Neural cell (in vitro differentiated cells): ENCODE results near the gene DCLK3. TPM values are rescaled to one million over a fixed set of nuclear protein-coding genes. Genes with fewer than 3 reads are reported as not detected.

Experiments
- H2AFZ ChIP-seq: fragments of 200-600, 300-800 bp; sonication (generic), shearing (Covaris generic); 2 replicates; pipeline ENCODE4 v1.6.0; 2014; ENCODE audit warnings: low read depth, mild to moderate bottlenecking, antibody characterized with exemption, low read length, moderate library complexity
- H3F3A ChIP-seq: fragments of 200-600 bp; shearing (Covaris generic); 2 replicates; pipeline ENCODE4 v1.6.1; 2016; ENCODE audit warnings: mild to moderate bottlenecking, moderate library complexity, mixed read lengths, antibody characterized with exemption, low read length; ENCODE audit not compliant: insufficient read depth, poor library complexity, severe bottlenecking
- H3K27ac ChIP-seq: fragments of 200-600, 300-800 bp; sonication (generic), shearing (Covaris generic); 2 replicates; pipeline ENCODE4 v1.5.1; 2014; ENCODE audit warnings: mild to moderate bottlenecking, low read length, moderate library complexity
- H3K27me3 ChIP-seq: fragments of 300-800, 200-600 bp; sonication (generic), shearing (Covaris generic); 2 replicates; pipeline ENCODE4 v1.6.0; 2014; ENCODE audit warnings: mild to moderate bottlenecking, low read depth, low read length, moderate library complexity; ENCODE audit not compliant: insufficient read depth
- H3K36me3 ChIP-seq: fragments of 300-800, 200-600 bp; sonication (generic), shearing (Covaris generic); 2 replicates; pipeline ENCODE4 v1.5.1; 2014; ENCODE audit warnings: mild to moderate bottlenecking, antibody characterized with exemption, low read length, moderate library complexity; ENCODE audit not compliant: insufficient read depth
- H3K4me2 ChIP-seq: fragments of 300-800, 200-600 bp; sonication (generic), shearing (Covaris generic); 2 replicates; pipeline ENCODE4 v1.6.0; 2014; ENCODE audit warnings: mild to moderate bottlenecking, low read length
- H3K4me3 ChIP-seq: fragments of 300-800, 200-600 bp; sonication (generic), shearing (Covaris generic); 2 replicates; pipeline ENCODE4 v1.5.1; 2014; ENCODE audit warnings: mild to moderate bottlenecking, low read length, moderate library complexity
- H3K79me2 ChIP-seq: fragments of 200-600 bp; shearing (Covaris generic); replicated peaks from 2 replicates; pipeline ENCODE4 v1.6.0; 2014; ENCODE audit warnings: mild to moderate bottlenecking, low read length, moderate library complexity; ENCODE audit not compliant: insufficient read depth
- H3K9ac ChIP-seq: fragments of 300-800, 200-600 bp; sonication (generic), shearing (Covaris generic); 2 replicates; pipeline ENCODE4 v1.6.1; 2016; ENCODE audit warnings: mild to moderate bottlenecking, low read length, mixed read lengths
- H3K9me2 ChIP-seq: fragments of 200-600 bp; shearing (Covaris generic); 2 replicates; pipeline ENCODE4 v1.6.1; 2016; ENCODE audit warnings: mild to moderate bottlenecking, low read length, mixed read lengths; ENCODE audit not compliant: insufficient read depth
- H3K9me3 ChIP-seq: fragments of 200-600, 300-800 bp; sonication (generic), shearing (Covaris generic); 2 replicates; pipeline ENCODE4 v1.6.1; 2016; ENCODE audit warnings: mild to moderate bottlenecking, mixed run types, low read length, moderate library complexity, mixed read lengths
- H4K20me1 ChIP-seq: fragments of 200-600 bp; shearing (Covaris generic); 2 replicates; pipeline ENCODE4 v1.6.1; 2016; ENCODE audit warnings: mild to moderate bottlenecking, mixed run types; ENCODE audit not compliant: insufficient read depth
- EP300 ChIP-seq: fragments of 450-650 bp; conservative IDR thresholded peaks from 2 replicates; pipeline ENCODE4 v1.6.1; 2014; ENCODE audit warnings: antibody characterized with exemption, mild to moderate bottlenecking, moderate library complexity; ENCODE audit not compliant: poor library complexity, severe bottlenecking
- EZH2 ChIP-seq: fragments of 200-600, 300-800 bp; shearing (Covaris generic), sonication (generic); IDR thresholded peaks from 2 replicates; pipeline ENCODE4 v1.6.1; 2014; ENCODE audit warnings: antibody characterized with exemption, low read length, borderline replicate concordance, mild to moderate bottlenecking; ENCODE audit not compliant: insufficient read depth, poor library complexity, severe bottlenecking
- POLR2AphosphoS5 ChIP-seq: IDR thresholded peaks from 2 replicates; pipeline ENCODE4 v1.6.1; 2012
- RAD21 ChIP-seq: fragments of 450-650 bp; conservative IDR thresholded peaks from 2 replicates; pipeline ENCODE4 v1.6.1; 2014; ENCODE audit warnings: antibody characterized with exemption, mild to moderate bottlenecking, moderate library complexity
- SMC3 ChIP-seq: fragments of 450-650 bp; conservative IDR thresholded peaks from 2 replicates; pipeline ENCODE4 v1.6.1; 2014; ENCODE audit warnings: antibody characterized with exemption, mild to moderate bottlenecking, moderate library complexity; ENCODE audit not compliant: poor library complexity
- TAF1 ChIP-seq: IDR thresholded peaks from 2 replicates; pipeline ENCODE4 v1.6.1; 2012; ENCODE audit warnings: low read depth
- polyA plus RNA-seq: library from polyadenylated mRNA; depleted of rRNA; stranded (reverse); fragments of >200 nt; gene quantifications from 2 replicates; pipeline ENCODE4 v1.2.3, GENCODE V29; 2014
- TF ChIP-seq, protein P1 (sequence below): IDR thresholded peaks from 2 replicates; pipeline ENCODE4 v1.6.1; 2012; ENCODE audit warnings: borderline replicate concordance
- TF ChIP-seq, protein P2 (sequence below): fragments of 450-650 bp; IDR thresholded peaks from 2 replicates; pipeline ENCODE4 v1.5.1; 2014; ENCODE audit warnings: antibody characterized with exemption, mild to moderate bottlenecking, moderate library complexity; ENCODE audit not compliant: poor library complexity, severe bottlenecking

DCLK3 gene
- polyA plus RNA-seq, 1 donor from 2014 or later, result 1.5 TPM

DNA sequence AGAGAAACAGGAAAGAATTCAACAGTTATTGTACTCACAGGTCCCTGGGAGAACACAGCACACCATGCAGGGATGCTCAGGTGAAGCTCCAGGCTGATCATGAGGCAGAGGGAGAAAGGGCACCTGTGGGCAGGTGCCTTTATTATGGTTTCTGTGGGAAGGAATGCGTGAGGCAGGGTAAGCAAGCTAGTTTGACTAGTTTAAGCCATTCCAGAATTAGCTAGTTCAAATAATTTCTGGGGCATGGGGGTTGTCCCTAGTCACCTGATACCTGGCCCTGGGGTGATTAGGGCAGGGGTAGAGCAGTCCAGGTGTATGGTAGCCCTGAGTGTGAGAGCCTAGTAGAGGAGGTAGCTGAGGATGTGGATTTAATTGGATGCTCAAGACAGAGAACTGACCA, 47.9 kb upstream of the DCLK3 start:
- Histone ChIP-seq H3K36me3 (no peaks in the 10 kb centered on the region), H3K27ac (no peak overlapping the region), H3F3A (no peaks in the 10 kb centered on the region), H4K20me1 (no peaks in the 10 kb centered on the region), H3K9ac (no peak overlapping the region), H3K9me3 (no peaks in the 10 kb centered on the region), H3K4me3 (no peak overlapping the region), H3K79me2 (no peaks in the 10 kb centered on the region), H3K4me2 (no peak overlapping the region), H2AFZ (no peak overlapping the region), H3K27me3 (no peaks in the 10 kb centered on the region), H3K9me2 (no peaks in the 10 kb centered on the region)
- TF ChIP-seq SMC3 (no peak), TAF1 (no peak), POLR2AphosphoS5 (no peak), EZH2 (no peak), EP300 (no peak)
- TF ChIP-seq, protein P1, sequence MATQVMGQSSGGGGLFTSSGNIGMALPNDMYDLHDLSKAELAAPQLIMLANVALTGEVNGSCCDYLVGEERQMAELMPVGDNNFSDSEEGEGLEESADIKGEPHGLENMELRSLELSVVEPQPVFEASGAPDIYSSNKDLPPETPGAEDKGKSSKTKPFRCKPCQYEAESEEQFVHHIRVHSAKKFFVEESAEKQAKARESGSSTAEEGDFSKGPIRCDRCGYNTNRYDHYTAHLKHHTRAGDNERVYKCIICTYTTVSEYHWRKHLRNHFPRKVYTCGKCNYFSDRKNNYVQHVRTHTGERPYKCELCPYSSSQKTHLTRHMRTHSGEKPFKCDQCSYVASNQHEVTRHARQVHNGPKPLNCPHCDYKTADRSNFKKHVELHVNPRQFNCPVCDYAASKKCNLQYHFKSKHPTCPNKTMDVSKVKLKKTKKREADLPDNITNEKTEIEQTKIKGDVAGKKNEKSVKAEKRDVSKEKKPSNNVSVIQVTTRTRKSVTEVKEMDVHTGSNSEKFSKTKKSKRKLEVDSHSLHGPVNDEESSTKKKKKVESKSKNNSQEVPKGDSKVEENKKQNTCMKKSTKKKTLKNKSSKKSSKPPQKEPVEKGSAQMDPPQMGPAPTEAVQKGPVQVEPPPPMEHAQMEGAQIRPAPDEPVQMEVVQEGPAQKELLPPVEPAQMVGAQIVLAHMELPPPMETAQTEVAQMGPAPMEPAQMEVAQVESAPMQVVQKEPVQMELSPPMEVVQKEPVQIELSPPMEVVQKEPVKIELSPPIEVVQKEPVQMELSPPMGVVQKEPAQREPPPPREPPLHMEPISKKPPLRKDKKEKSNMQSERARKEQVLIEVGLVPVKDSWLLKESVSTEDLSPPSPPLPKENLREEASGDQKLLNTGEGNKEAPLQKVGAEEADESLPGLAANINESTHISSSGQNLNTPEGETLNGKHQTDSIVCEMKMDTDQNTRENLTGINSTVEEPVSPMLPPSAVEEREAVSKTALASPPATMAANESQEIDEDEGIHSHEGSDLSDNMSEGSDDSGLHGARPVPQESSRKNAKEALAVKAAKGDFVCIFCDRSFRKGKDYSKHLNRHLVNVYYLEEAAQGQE, result no peak
- TF ChIP-seq, protein P2, sequence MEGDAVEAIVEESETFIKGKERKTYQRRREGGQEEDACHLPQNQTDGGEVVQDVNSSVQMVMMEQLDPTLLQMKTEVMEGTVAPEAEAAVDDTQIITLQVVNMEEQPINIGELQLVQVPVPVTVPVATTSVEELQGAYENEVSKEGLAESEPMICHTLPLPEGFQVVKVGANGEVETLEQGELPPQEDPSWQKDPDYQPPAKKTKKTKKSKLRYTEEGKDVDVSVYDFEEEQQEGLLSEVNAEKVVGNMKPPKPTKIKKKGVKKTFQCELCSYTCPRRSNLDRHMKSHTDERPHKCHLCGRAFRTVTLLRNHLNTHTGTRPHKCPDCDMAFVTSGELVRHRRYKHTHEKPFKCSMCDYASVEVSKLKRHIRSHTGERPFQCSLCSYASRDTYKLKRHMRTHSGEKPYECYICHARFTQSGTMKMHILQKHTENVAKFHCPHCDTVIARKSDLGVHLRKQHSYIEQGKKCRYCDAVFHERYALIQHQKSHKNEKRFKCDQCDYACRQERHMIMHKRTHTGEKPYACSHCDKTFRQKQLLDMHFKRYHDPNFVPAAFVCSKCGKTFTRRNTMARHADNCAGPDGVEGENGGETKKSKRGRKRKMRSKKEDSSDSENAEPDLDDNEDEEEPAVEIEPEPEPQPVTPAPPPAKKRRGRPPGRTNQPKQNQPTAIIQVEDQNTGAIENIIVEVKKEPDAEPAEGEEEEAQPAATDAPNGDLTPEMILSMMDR, result no peak

DNA sequence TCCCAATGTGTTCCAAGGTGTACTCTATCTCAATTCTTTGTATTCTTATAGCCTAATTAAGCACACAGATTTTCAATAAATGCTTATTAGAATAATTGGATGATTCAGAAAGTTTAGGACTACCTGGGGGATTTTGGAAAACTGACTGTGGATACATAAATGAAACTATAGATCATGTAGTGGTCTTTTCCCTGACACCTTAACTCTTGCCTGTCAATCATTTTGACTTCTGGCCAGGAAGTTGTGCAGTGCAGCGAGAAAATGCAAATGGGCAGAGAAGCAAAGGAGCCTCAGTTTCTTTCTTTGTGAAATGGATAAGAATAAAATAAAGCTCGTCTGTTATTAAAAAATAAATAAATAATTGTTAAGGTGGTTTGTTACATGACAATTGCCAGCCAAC, 47.4 kb upstream of the DCLK3 start:
- Histone ChIP-seq H3K9me2 (no peaks in the 10 kb centered on the region), H3K27ac (no peak overlapping the region), H3K4me2 (no peak overlapping the region), H3K79me2 (no peaks in the 10 kb centered on the region), H3K9ac (no peak overlapping the region), H3K4me3 (no peak overlapping the region), H4K20me1 (no peaks in the 10 kb centered on the region), H3K27me3 (no peaks in the 10 kb centered on the region), H3K9me3 (no peaks in the 10 kb centered on the region), H3K36me3 (no peaks in the 10 kb centered on the region), H3F3A (no peaks in the 10 kb centered on the region), H2AFZ (no peak overlapping the region)
- TF ChIP-seq RAD21 (no peak), SMC3 (no peak), EZH2 (no peak), TAF1 (no peak)
- TF ChIP-seq, protein P2, result no peak
